Measurements from ENCODE around the gene NFIX.

DNA sequence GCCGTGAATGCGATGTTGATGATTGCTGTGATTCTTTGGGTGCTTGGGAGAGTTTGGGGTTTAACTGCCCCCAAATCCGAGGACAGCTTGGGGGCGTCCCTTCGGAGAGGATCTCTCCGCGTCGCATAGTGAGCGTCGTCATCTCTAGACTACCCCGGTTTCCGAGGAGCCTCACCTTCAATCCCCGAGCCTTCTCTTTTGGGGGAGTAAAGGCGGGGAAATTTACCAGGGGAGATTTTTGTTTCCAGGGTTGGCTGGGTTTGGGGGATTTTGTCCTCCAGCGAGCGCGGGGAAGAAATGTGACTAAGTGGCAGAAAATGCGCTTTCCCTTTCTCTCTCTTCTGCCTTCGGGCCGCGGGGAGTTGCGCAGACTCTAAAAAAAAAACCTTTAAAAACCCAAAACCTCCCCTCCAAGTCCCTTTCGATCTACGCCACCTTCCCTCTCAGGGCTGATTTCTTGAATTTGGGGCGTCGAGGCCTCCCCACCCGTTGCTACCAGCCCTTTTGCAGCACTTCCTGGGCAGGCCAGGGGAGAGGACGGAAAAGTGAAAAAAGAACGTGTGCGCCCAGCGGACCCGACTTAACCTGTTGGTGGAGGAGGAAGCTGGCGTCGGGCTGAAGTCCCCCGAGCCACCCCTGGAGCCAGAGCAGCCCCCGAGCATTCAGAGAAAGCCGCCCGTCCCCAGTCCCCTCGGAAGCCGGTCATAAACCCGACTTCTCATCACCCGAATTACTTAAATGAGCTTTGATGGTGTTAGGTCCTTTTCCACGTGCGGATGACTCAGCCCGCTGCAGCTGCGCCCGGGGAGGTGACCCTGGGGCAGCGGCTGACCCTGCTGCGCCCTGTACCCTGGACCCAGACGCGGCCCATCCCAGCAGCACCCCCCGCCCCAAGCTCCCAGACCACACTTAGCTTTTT lies 17.7 kb downstream of the NFIX start:
- TF ChIP-seq, protein P1, sequence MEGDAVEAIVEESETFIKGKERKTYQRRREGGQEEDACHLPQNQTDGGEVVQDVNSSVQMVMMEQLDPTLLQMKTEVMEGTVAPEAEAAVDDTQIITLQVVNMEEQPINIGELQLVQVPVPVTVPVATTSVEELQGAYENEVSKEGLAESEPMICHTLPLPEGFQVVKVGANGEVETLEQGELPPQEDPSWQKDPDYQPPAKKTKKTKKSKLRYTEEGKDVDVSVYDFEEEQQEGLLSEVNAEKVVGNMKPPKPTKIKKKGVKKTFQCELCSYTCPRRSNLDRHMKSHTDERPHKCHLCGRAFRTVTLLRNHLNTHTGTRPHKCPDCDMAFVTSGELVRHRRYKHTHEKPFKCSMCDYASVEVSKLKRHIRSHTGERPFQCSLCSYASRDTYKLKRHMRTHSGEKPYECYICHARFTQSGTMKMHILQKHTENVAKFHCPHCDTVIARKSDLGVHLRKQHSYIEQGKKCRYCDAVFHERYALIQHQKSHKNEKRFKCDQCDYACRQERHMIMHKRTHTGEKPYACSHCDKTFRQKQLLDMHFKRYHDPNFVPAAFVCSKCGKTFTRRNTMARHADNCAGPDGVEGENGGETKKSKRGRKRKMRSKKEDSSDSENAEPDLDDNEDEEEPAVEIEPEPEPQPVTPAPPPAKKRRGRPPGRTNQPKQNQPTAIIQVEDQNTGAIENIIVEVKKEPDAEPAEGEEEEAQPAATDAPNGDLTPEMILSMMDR (IDR thresholded peaks at IDR 0.05), result peak in 1 of 4 experiments; percentile 2
- TF ChIP-seq POLR2A (IDR thresholded peaks at IDR 0.05), result peak in 1 of 2 donors; percentile 29
